ENCODE measurements around the gene MEST.

The MEST gene

GRCh38 chr7:130553398-130554029 is 61.6 kb downstream of the MEST start:
- Histone ChIP-seq H3K27ac (ENCODE audit: low read length) (no peak overlapping the region), H3K4me2 (ENCODE audit: low read length) (no peak overlapping the region), H3K36me3 (replicated peaks; ENCODE audit: low read depth, low read length) (no peaks in the 10 kb centered on the region), H3K79me2 (ENCODE audit: low read length) (no peaks in the 10 kb centered on the region), H4K20me1 (ENCODE audit: insufficient read depth, low read length) (no peaks in the 10 kb centered on the region), H3K4me3 (ENCODE audit: low read length) (no peak overlapping the region), H2AFZ (ENCODE audit: low read depth, low read length) (no peak overlapping the region), H3K9ac (ENCODE audit: low read length) (no peak overlapping the region), H3K9me3 (ENCODE audit: insufficient read depth, low read length) (no peaks in the 10 kb centered on the region), H3K27me3 (ENCODE audit: low read depth, low read length) (no peaks in the 10 kb centered on the region), H3K4me1 (ENCODE audit: low read length) (no peaks in the 10 kb centered on the region)
- TF ChIP-seq CTCF (IDR thresholded peaks at IDR 0.05; ENCODE audit: low read depth, low read length): no peak
- no peak for TF ChIP-seq EZH2phosphoT487 (IDR thresholded peaks at IDR 0.05; ENCODE audit: low read depth)

GRCh38 chr7:130554481-130554880 is 62.6 kb downstream of the MEST start:
- Histone ChIP-seq H3K4me1 (ENCODE audit: low read length) (no peaks in the 10 kb centered on the region), H3K79me2 (ENCODE audit: low read length) (no peaks in the 10 kb centered on the region), H3K4me3 (ENCODE audit: low read length) (no peak overlapping the region), H3K36me3 (replicated peaks; ENCODE audit: low read depth, low read length) (no peaks in the 10 kb centered on the region), H3K27me3 (ENCODE audit: low read depth, low read length) (no peaks in the 10 kb centered on the region), H3K4me2 (ENCODE audit: low read length) (no peak overlapping the region), H3K27ac (ENCODE audit: low read length) (no peak overlapping the region), H4K20me1 (ENCODE audit: insufficient read depth, low read length) (no peaks in the 10 kb centered on the region), H3K9ac (ENCODE audit: low read length) (no peak overlapping the region), H3K9me3 (ENCODE audit: insufficient read depth, low read length) (no peaks in the 10 kb centered on the region), H2AFZ (ENCODE audit: low read depth, low read length) (no peak overlapping the region)
- TF ChIP-seq EZH2phosphoT487 (IDR thresholded peaks at IDR 0.05; ENCODE audit: low read depth): no peak
- no peak for TF ChIP-seq CTCF (IDR thresholded peaks at IDR 0.05; ENCODE audit: low read depth, low read length)

Measured in OCI-LY3 (cell line).